VCaP (cell line): ENCODE measurements around the gene SPRY4.
A peak's percentile ranks its signal among the peaks of the same experiment; 100 is the strongest.

Source experiments
- H3K27ac ChIP-seq: fragments of 450-650 bp; 2 replicates; pipeline ENCODE4 v1.5.1; 2017
- TF ChIP-seq, protein P1 (sequence below): fragments of 450-650 bp; conservative IDR thresholded peaks from 2 replicates; pipeline ENCODE4 v1.5.1; 2017; ENCODE audit warnings: mild to moderate bottlenecking, moderate library complexity

Gene SPRY4

DNA sequence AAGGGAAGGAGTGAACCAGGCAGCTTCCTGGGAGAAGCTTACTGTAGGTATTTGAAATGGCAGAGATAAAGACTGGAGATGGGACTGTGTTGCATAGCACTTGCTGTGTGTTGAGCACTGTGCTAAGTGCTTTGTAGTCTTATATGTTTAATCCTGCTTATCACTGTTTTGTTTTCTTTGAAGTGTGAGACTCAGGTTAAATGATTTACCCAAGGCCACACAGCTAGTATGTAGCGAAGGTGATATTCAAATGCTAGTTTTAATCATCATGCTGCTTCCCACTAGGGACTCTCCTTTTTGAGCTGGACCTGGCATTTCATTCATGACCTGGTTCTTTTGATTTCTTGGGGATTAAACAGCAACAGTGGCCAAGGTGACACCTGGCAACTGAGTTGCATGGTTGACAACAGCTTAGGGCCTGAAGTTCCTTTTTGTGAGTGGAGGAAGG is 35.3 kb upstream of the SPRY4 start:
- peak overlapping the region; percentile 69 for H3K27ac ChIP-seq
- TF ChIP-seq, protein P1, sequence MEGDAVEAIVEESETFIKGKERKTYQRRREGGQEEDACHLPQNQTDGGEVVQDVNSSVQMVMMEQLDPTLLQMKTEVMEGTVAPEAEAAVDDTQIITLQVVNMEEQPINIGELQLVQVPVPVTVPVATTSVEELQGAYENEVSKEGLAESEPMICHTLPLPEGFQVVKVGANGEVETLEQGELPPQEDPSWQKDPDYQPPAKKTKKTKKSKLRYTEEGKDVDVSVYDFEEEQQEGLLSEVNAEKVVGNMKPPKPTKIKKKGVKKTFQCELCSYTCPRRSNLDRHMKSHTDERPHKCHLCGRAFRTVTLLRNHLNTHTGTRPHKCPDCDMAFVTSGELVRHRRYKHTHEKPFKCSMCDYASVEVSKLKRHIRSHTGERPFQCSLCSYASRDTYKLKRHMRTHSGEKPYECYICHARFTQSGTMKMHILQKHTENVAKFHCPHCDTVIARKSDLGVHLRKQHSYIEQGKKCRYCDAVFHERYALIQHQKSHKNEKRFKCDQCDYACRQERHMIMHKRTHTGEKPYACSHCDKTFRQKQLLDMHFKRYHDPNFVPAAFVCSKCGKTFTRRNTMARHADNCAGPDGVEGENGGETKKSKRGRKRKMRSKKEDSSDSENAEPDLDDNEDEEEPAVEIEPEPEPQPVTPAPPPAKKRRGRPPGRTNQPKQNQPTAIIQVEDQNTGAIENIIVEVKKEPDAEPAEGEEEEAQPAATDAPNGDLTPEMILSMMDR: no peak

DNA sequence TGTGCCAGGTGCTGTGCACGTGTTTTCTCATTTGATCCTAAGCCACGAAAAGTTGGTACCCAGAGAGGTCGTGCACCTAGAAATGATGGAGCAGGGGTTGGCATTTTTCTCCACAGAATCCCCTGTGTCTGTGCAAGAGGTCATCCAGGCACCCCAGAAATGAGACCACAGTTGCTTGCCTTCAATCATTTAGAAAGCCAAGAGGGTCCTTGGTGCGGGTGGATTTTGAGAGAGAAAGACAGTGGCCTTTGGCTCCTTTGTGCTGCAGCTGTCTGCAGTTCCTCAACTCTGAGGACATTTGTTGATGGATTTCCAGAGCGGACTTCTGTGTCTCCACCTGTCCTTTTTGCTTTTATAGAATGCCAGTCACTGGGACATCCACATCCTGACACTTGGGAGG is 33.8 kb upstream of the SPRY4 start:
- TF ChIP-seq, protein P1: no peak
- no peak overlapping the region for H3K27ac ChIP-seq

DNA sequence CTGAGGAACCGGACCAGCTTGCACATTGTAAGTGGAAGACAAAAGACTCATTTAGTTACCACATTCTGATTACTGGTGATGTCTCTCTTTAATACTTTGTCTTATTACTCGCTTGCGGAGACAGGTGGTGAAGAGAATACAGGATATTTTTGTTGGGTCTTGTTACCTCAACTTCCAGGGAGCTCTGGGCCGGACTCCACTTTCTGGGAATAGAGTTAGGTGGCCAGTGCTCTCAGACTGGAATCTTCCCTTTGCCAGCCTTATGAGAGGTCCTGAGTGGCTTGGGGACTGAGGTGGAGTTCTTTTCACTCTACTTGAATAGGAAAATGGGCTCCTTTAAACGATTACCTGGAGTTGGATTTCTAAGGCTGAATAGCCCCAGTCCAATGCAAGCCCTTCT is 33.3 kb upstream of the SPRY4 start:
- H3K27ac ChIP-seq: peak overlapping the region; percentile 96; the same call in 1 of the 2 replicates
- TF ChIP-seq, protein P1: no peak

DNA sequence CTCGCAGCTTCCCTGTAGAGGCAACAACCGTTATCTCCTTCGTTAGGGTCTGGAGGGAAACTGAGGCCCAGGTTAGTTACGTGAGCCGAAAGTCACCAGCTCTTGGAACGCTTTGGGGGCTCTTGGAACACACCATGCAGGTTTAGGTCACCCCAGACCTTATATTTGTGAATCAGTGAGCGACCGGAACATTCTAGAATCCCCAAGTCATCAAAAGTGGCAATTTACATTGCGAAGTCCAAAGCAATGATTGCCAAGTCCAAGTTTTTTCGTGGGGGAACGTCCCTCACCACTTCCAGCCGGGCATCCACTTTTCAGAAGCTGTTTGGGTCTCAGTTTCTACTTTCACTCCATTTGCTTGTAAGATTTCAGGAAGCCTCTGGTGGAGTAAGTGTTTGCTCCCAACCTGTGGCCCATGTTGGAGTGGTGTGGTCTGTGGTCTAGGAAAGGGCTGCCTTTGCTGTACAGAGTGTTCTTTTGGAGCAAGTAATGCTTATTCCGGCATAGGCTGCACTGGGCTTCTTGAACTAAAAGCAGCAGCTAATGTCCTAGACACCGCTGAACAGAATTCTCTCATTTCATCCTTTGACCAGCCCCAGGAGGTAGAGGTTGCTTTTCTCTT is 32.8 kb upstream of the SPRY4 start:
- TF ChIP-seq, protein P1: no peak
- peak overlapping the region; percentile 96 for H3K27ac ChIP-seq

DNA sequence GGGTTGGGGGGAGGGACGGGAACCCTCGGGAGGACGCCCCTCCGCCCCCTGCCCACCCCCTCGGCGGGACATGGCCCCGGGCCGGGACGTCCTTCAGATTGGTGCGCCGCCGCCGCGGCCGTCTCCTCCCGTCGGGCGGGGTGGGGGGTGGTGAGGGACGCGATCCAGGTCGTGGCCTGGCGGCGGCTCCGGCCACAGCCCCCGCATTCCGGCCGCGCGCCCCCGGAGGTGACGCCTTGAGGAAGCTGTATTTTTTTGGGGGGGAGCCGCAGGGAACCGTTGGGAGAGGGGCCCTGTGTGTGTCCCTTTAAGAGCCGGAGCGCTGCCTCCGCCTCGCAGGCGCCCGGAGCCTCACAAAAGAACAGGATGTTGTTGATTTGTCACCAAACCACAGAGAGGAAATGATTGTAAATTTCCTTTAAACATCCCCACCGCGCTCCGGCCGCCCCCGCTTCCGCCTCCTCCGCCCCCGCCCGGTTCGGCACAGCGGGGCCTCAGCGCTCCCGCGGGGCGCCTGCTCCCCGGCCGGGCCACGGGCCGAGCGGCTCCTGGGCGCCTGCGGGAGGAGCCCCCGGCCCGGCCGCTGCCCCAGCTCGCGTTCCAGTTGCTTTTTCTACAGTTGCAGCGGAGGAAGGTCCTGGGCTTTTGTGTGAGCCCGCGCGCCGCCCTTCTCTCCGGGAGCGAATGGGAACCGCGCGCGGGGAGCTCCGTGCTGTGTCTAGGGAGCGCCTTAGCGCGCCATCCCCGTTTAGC is 32.1 kb upstream of the SPRY4 start:
- TF ChIP-seq, protein P1: no peak
- peak overlapping the region; percentile 96 for H3K27ac ChIP-seq

DNA sequence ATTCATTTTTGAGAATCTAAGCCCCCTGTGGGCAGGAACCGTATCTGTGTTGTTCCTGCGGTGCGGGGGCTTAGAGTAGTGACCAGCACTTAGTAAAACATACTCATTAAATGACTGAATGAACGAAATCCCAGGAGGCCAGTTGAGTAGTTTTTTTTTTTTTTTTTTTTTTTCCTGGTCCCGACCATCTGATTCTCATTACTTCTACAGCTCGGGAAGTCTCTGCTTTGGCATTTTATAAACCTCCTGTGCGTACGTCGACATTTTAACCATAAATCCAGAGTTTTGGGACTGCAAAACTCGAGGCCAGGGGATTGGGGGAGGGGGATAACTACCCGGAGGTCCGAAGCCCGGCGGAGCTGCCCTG is 31.5 kb upstream of the SPRY4 start:
- TF ChIP-seq, protein P1: no peak
- peak overlapping the region; percentile 96 for H3K27ac ChIP-seq

DNA sequence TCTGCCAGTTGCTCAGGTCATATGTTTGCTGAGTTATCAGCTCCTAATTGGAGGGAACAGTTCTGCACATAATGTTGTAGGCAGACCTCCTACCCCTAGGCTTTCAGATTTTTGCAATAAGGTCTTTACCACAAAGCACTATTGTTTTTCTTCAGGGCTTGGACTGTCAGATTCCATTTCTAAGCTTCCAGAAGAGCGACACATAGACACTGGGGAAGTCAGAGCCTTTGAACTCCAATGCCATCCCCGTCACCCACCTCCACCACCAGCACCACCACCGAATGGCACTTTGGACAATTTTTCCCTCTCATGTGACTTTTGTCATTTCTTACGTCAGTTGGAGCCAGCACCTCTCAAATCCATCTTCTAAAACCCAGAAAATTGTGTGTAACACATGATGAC is 28.3 kb upstream of the SPRY4 start:
- TF ChIP-seq, protein P1: no peak
- no peak overlapping the region for H3K27ac ChIP-seq
